ENCODE results near the gene CD83. TPM values are rescaled to one million over a fixed set of nuclear protein-coding genes. Genes with fewer than 3 reads are reported as not detected.

CD83 gene
- total and polyA plus RNA-seq, 2 of the 8 experiments (the other 6 are each of a cell fraction or from before 2014, with no cell fraction given), result 4.6 to 8.5 TPM

- no peak overlapping the region for H4K8ac ChIP-seq (ENCODE audit: extremely low read depth, insufficient read depth, low read length)
- no peak overlapping the region for H2BK20ac ChIP-seq (ENCODE audit: low read length)
- no peak overlapping the region for H3K4ac ChIP-seq (replicated peaks; ENCODE audit: insufficient read length, low read depth, low read length)
- H2BK120ac ChIP-seq (replicated peaks; ENCODE audit: low read depth, low read length), result no peak overlapping the region
- no peak overlapping the region for H3K56ac ChIP-seq (replicated peaks; ENCODE audit: insufficient read length, low read depth, low read length)
- H3K23ac ChIP-seq (ENCODE audit: insufficient read length), result no peak overlapping the region
- WGBS, 2 experiments (ENCODE audit: extremely low coverage in 1 of 2, insufficient coverage in 1 of 2, insufficient read length in 1 of 2, insufficient replicate concordance in 2 of 2, low coverage in 1 of 2, low lambda C conversion rate in 2 of 2, missing lambda C conversion rate in 1 of 2), result 95% methylated on average over 4 of the region's 4 CpGs; no CpG with 5 or more reads in 1 of the 2 experiments
- no peak for DNase-seq (ENCODE audit: low read depth in 1 of 2, low spot score in 2 of 2)
- H4K20me1 ChIP-seq (replicated peaks in 1 of 2; ENCODE audit: control insufficient read depth in 1 of 2, insufficient read depth in 2 of 2, low read length in 2 of 2), result no peaks in the 10 kb centered on the region
- H3K14ac ChIP-seq (ENCODE audit: insufficient read length), result no peak overlapping the region
- H3K79me1 ChIP-seq (ENCODE audit: low read depth, low read length), result no peaks in the 10 kb centered on the region
- ChIA-PET CTCF (ENCODE audit: partially characterized antibody) (interaction anchor here (0.6 to 3.8 kb wide), 5 partner anchors 8 to 187 kb away, joined by 3 to 16 read pairs (median 4); no protein-coding TSS in a partner anchor), POLR2A (ENCODE audit: partially characterized antibody) (interaction anchor here (0.8 kb wide), 1 partner anchor 53 kb away, joined by 3 read pairs; no protein-coding TSS in a partner anchor)
- H3K9ac ChIP-seq (replicated peaks in 1 of 4; ENCODE audit: extremely low read depth in 1 of 4, low read depth in 3 of 4, low read length in 3 of 4), result no peak overlapping the region
- H2AK5ac ChIP-seq (ENCODE audit: low read depth, low read length), result no peak overlapping the region
- no peak overlapping the region for H3K4me3 ChIP-seq (ENCODE audit: extremely low read depth in 1 of 4, insufficient read depth in 2 of 4, low read depth in 3 of 4, low read length in 4 of 4)
- no peak overlapping the region for H3K4me2 ChIP-seq (ENCODE audit: insufficient read depth in 1 of 2, low read depth in 2 of 2, low read length in 2 of 2)
- no peak overlapping the region for H2BK5ac ChIP-seq (ENCODE audit: low read depth, low read length)
- no peaks in the 10 kb centered on the region for H3K36me3 ChIP-seq (ENCODE audit: control insufficient read depth in 2 of 4, insufficient read depth in 4 of 4, low read length in 3 of 4)
- H3K4me1 ChIP-seq (replicated peaks in 1 of 4; ENCODE audit: control insufficient read depth in 3 of 4, insufficient read depth in 4 of 4, low read length in 3 of 4), result peaks cover 0 to 4% (median 2%) of the 10 kb centered on the region in 4 experiments; a peak in 3 of 7 replicates
- no peaks in the 10 kb centered on the region; a peak in 1 of 4 replicates for H3K79me2 ChIP-seq (ENCODE audit: control insufficient read depth in 1 of 2, insufficient read depth in 2 of 2, low read length in 2 of 2)
- no peaks in the 10 kb centered on the region; a peak in 1 of 7 replicates for H3K27me3 ChIP-seq (replicated peaks in 1 of 4; ENCODE audit: control insufficient read depth in 3 of 4, extremely low read depth in 1 of 4, insufficient read depth in 3 of 4, low read length in 3 of 4)
- no peak overlapping the region for H3K18ac ChIP-seq (ENCODE audit: extremely low read depth, low read length)
- H2BK15ac ChIP-seq (ENCODE audit: low read length), result no peak overlapping the region
- H2BK12ac ChIP-seq (ENCODE audit: low read depth, low read length), result no peak overlapping the region
- no peak overlapping the region for H3K27ac ChIP-seq (ENCODE audit: low read depth, low read length)
- H3K9me3 ChIP-seq (ENCODE audit: insufficient read depth in 2 of 2, low read depth in 1 of 2, low read length in 1 of 2), result no peaks in the 10 kb centered on the region
- H4K5ac ChIP-seq (ENCODE audit: insufficient read length, low read depth, low read length), result no peak overlapping the region
- no peak for FAIRE-seq
- H2AFZ ChIP-seq (ENCODE audit: low read length), result no peak overlapping the region
- no peak overlapping the region for H4K91ac ChIP-seq (replicated peaks; ENCODE audit: insufficient read length, low read length)
- no peaks in the 10 kb centered on the region for H3K23me2 ChIP-seq (ENCODE audit: low read depth, low read length)
- no peak for TF ChIP-seq POLR2A (IDR thresholded peaks at IDR 0.05; ENCODE audit: control extremely low read depth in 1 of 2, low read depth in 2 of 2, low read length in 2 of 2)
- no peak for TF ChIP-seq KDM5A (IDR thresholded peaks at IDR 0.05; ENCODE audit: low read length)
- no peak for TF ChIP-seq CEBPB (IDR thresholded peaks at IDR 0.05; ENCODE audit: low read depth, low read length)
- no peak for TF ChIP-seq ATF3 (IDR thresholded peaks at IDR 0.05; ENCODE audit: insufficient read depth, low read depth, low read length)
- TF ChIP-seq SP1 (IDR thresholded peaks at IDR 0.05; ENCODE audit: low read depth, low read length), result no peak
- TF ChIP-seq EP300 (IDR thresholded peaks at IDR 0.05; ENCODE audit: borderline replicate concordance in 1 of 2, low read depth in 2 of 2, low read length in 2 of 2), result no peak
- no peak for TF ChIP-seq POU5F1 (IDR thresholded peaks at IDR 0.05; ENCODE audit: low read depth, low read length)
Observed at GRCh38 chr6:14134211-14134910, 16.8 kb downstream of the CD83 start.
